ENCODE measurements around the gene FBXO27.
A peak's percentile ranks its signal among the peaks of the same experiment; 100 is the strongest.

The FBXO27 gene

GRCh38 chr19:39054091-39054470, 21.7 kb upstream of the FBXO27 start:
- Histone ChIP-seq H3K36me3 (ENCODE audit: insufficient read depth, low read length) (no peaks in the 10 kb centered on the region), H3K9me3 (ENCODE audit: control insufficient read depth, insufficient read depth, low read length) (no peaks in the 10 kb centered on the region), H3K9ac (ENCODE audit: low read depth, low read length) (no peak overlapping the region), H3K4me1 (ENCODE audit: insufficient read depth, low read length) (no peaks in the 10 kb centered on the region)

DNA sequence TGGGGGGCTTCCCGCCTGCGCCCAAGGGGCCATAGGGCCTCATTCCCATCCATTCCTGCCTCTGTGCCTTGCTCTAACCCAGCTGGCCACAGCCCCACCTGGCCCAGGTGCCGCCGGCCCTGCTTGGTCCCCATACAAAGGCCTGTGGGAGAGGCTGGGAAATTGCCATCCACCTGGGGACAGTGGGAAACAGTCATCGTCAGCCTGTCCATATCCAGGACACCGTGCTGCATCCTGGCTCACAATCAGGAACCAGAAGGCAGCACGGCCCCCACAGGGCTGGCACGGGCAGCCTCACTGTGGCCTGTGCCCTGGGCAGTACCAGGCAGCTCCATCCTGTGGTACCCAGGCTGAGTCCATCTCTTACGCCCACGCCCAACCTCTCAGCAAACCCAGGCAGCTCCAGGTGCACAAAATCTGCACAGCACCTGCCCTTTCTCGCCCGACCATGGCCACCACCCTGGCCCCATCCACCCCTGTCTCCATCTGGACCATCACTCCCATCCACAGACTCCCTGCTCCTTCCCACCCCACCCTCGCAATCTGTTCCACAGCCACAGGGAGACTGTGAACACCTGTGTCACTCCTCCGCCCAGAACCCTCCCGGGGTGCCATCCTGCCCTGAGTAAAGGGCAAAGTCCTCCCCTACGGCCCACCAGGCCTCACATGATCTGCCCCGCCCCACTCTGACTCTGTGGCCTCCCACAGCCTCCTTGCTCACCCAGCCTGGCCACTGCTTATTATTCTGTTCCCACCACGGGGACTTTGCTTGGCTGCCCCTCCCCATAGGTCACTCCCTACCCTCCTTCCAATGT, 21.1 kb upstream of the FBXO27 start:
- H3K9ac ChIP-seq (ENCODE audit: low read depth, low read length), result no peak overlapping the region
- H3K4me1 ChIP-seq (ENCODE audit: insufficient read depth, low read length), result no peaks in the 10 kb centered on the region
- no peaks in the 10 kb centered on the region for H3K36me3 ChIP-seq (ENCODE audit: insufficient read depth, low read length)
- no peaks in the 10 kb centered on the region for H3K9me3 ChIP-seq (ENCODE audit: control insufficient read depth, insufficient read depth, low read length)

DNA sequence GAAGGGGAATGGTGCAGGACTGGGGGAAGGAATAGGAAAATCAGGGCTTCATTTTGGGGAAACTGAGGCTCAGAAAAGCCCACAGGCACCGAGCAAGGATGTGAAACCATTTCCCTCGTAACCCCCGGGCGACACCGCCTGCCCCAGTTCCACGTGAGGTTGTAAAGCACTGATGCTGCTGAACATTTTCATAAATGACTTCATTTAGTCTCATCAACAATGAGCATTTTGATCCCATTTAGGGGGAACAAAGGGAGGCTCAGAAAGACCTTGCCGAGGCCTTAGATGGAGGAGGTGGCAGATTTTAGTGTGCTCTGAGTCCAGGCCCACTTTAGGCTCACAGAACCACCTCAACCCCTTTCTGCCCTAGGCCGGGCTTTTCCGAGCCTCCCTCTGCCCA, 20.5 kb upstream of the FBXO27 start:
- H3K9ac ChIP-seq (ENCODE audit: low read depth, low read length), result no peak overlapping the region
- no peaks in the 10 kb centered on the region for H3K4me1 ChIP-seq (ENCODE audit: insufficient read depth, low read length)
- no peaks in the 10 kb centered on the region for H3K9me3 ChIP-seq (ENCODE audit: control insufficient read depth, insufficient read depth, low read length)
- H3K36me3 ChIP-seq (ENCODE audit: insufficient read depth, low read length), result no peaks in the 10 kb centered on the region

- no peaks in the 10 kb centered on the region for H3K4me1 ChIP-seq (ENCODE audit: insufficient read depth, low read length)
- H3K36me3 ChIP-seq (ENCODE audit: insufficient read depth, low read length), result no peaks in the 10 kb centered on the region
- H3K9ac ChIP-seq (ENCODE audit: low read depth, low read length), result no peak overlapping the region
- no peaks in the 10 kb centered on the region for H3K9me3 ChIP-seq (ENCODE audit: control insufficient read depth, insufficient read depth, low read length)
Observed at GRCh38 chr19:39052243-39052746, 19.9 kb upstream of the FBXO27 start.

GRCh38 chr19:39047073-39047472, 14.7 kb upstream of the FBXO27 start:
- H3K9me3 ChIP-seq (ENCODE audit: control insufficient read depth, insufficient read depth, low read length), result peaks cover 7% of the 10 kb centered on the region; the same call in 1 of the 2 replicates
- no peaks in the 10 kb centered on the region for H3K36me3 ChIP-seq (ENCODE audit: insufficient read depth, low read length)
- H3K4me1 ChIP-seq (ENCODE audit: insufficient read depth, low read length), result no peaks in the 10 kb centered on the region
- H3K9ac ChIP-seq (ENCODE audit: low read depth, low read length), result no peak overlapping the region

GRCh38 chr19:39046037-39046821, 13.9 kb upstream of the FBXO27 start:
- Histone ChIP-seq H3K9ac (ENCODE audit: low read depth, low read length) (no peak overlapping the region), H3K4me1 (ENCODE audit: insufficient read depth, low read length) (no peaks in the 10 kb centered on the region), H3K36me3 (ENCODE audit: insufficient read depth, low read length) (no peaks in the 10 kb centered on the region), H3K9me3 (ENCODE audit: control insufficient read depth, insufficient read depth, low read length) (peaks cover 7% of the 10 kb centered on the region; the same call in 1 of the 2 replicates)

- H3K9ac ChIP-seq (ENCODE audit: low read depth, low read length), result no peak overlapping the region
- H3K36me3 ChIP-seq (ENCODE audit: insufficient read depth, low read length), result no peaks in the 10 kb centered on the region
- no peaks in the 10 kb centered on the region for H3K4me1 ChIP-seq (ENCODE audit: insufficient read depth, low read length)
- H3K9me3 ChIP-seq (ENCODE audit: control insufficient read depth, insufficient read depth, low read length), result peaks cover 7% of the 10 kb centered on the region; the same call in 1 of the 2 replicates
Observed at GRCh38 chr19:39045506-39045905, 13.2 kb upstream of the FBXO27 start.

- Histone ChIP-seq H3K9me3 (ENCODE audit: control insufficient read depth, insufficient read depth, low read length) (no peaks in the 10 kb centered on the region), H3K4me1 (ENCODE audit: insufficient read depth, low read length) (no peaks in the 10 kb centered on the region), H3K9ac (ENCODE audit: low read depth, low read length) (no peak overlapping the region), H3K36me3 (ENCODE audit: insufficient read depth, low read length) (no peaks in the 10 kb centered on the region)
Observed at GRCh38 chr19:39038098-39038497, 5.7 kb upstream of the FBXO27 start.

GRCh38 chr19:39037194-39037593, 4.8 kb upstream of the FBXO27 start:
- no peaks in the 10 kb centered on the region for H3K9me3 ChIP-seq (ENCODE audit: control insufficient read depth, insufficient read depth, low read length)
- H3K4me1 ChIP-seq (ENCODE audit: insufficient read depth, low read length), result no peaks in the 10 kb centered on the region
- H3K9ac ChIP-seq (ENCODE audit: low read depth, low read length), result no peak overlapping the region
- no peaks in the 10 kb centered on the region for H3K36me3 ChIP-seq (ENCODE audit: insufficient read depth, low read length)

- H3K9ac ChIP-seq (ENCODE audit: low read depth, low read length), result no peak overlapping the region
- H3K4me1 ChIP-seq (ENCODE audit: insufficient read depth, low read length), result no peaks in the 10 kb centered on the region
- H3K36me3 ChIP-seq (ENCODE audit: insufficient read depth, low read length), result no peaks in the 10 kb centered on the region
- H3K9me3 ChIP-seq (ENCODE audit: control insufficient read depth, insufficient read depth, low read length), result no peaks in the 10 kb centered on the region
Observed at GRCh38 chr19:39036581-39036980, 4.2 kb upstream of the FBXO27 start.

DNA sequence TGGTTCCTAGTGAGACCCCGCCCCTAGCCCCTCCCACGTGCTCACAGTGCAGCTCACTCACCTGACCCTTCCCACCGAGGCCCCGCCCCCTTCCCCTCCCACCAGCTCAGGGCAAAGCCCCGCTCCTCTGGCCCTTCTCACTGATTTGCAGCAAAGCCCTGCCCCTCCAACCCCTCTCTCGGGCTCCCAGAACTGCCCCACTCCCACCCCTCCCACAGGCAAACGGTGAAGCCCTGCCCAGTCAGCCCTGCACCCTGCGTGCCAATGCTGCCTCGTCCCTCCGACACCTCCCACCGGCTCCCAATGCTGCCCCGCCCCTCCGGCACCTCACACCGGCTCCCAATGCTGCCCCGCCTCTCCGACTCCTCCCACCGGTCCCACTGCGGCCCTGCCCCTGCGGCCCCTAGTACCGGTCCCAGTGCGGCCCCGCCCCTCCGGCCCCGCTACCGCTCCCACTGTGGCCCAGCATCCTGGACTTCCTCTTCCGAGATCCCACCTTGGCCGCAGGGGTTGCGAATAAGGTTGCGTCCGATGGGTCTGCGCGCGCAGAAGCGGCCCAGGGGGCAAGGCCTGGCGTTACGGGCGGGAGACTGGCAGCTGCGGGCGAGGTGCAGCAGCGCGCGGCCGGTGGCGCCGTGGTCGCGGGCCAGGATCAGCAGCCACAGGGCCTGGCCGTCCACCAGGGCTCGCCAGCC, 834 bp downstream of the FBXO27 start:
- Histone ChIP-seq H3K36me3 (ENCODE audit: insufficient read depth, low read length) (peaks cover 10% of the 10 kb centered on the region; the same call in 1 of the 2 replicates), H3K9ac (ENCODE audit: low read depth, low read length) (peak overlapping the region; percentile 51), H3K9me3 (ENCODE audit: control insufficient read depth, insufficient read depth, low read length) (peaks cover 5% of the 10 kb centered on the region; the same call in 1 of the 2 replicates), H3K4me1 (ENCODE audit: insufficient read depth, low read length) (no peaks in the 10 kb centered on the region)

- Histone ChIP-seq H3K9ac (ENCODE audit: low read depth, low read length) (peak overlapping the region; percentile 51), H3K9me3 (ENCODE audit: control insufficient read depth, insufficient read depth, low read length) (peaks cover 5% of the 10 kb centered on the region; the same call in 1 of the 2 replicates), H3K4me1 (ENCODE audit: insufficient read depth, low read length) (no peaks in the 10 kb centered on the region), H3K36me3 (ENCODE audit: insufficient read depth, low read length) (peaks cover 10% of the 10 kb centered on the region; the same call in 1 of the 2 replicates)
Observed at GRCh38 chr19:39030854-39031367, 1.4 kb downstream of the FBXO27 start.

GRCh38 chr19:39024875-39025641, 7.3 kb downstream of the FBXO27 start:
- Histone ChIP-seq H3K36me3 (ENCODE audit: insufficient read depth, low read length) (peaks cover 10% of the 10 kb centered on the region; the same call in 1 of the 2 replicates), H3K4me1 (ENCODE audit: insufficient read depth, low read length) (no peaks in the 10 kb centered on the region), H3K9ac (ENCODE audit: low read depth, low read length) (no peak overlapping the region), H3K9me3 (ENCODE audit: control insufficient read depth, insufficient read depth, low read length) (peaks cover 5% of the 10 kb centered on the region; the same call in 1 of the 2 replicates)

Measured in ES-I3 (cell line).